HG03439 (cell line): ENCODE measurements around the gene LRIG2.
"Not testable (repeated sequence)": the region's sequence is repeated elsewhere in the genome, so short reads cannot be mapped to it uniquely, and the experiment has no call there.

Source experiments
- ATAC-seq: cut with Tn5 transposase; IDR thresholded peaks from one replicate; pipeline ENCODE4 v1.9.1; 2021; ENCODE audit warnings: mild to moderate bottlenecking, moderate library complexity; ENCODE audit not compliant: unreplicated experiment

LRIG2 gene

DNA sequence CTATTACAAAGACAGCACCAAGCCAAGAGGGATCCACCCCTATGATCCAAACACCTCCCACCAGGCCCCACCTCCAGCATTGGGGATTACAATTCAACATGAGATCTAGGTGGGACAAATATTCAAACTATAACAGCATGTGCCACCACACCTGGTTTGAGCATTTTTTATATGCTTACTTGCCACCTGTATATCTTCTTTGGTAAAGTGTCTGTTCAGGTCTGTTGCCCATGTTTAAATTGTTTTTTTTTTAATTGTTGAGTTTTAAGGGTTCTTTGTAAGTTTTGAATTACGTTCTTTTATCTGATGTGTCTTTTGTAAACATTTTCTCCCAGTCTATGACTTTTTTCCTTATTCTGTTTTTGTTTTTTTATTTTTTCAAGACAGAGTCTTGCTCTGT, 83.4 kb downstream of the LRIG2 start:
- no peak for ATAC-seq

DNA sequence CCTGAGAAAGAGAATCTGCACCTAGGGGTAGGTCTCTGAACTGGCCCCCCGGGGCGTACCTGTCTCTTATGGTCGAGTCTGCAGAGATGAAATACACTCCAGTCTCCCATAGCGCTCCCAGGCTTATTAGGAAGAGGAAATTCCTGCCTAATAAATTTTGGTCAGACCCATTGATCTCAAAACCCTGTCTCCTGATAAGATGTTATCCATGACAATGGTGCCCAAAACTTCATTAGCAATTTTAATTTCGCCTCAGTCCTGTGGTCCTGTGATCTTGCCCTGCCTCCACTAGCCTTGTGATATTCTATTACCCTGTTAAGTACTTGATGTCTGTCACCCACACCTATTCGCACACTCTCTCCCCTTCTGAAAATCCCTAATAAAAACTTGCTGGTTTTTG, 85.7 kb downstream of the LRIG2 start:
- not testable (repeated sequence) for ATAC-seq

DNA sequence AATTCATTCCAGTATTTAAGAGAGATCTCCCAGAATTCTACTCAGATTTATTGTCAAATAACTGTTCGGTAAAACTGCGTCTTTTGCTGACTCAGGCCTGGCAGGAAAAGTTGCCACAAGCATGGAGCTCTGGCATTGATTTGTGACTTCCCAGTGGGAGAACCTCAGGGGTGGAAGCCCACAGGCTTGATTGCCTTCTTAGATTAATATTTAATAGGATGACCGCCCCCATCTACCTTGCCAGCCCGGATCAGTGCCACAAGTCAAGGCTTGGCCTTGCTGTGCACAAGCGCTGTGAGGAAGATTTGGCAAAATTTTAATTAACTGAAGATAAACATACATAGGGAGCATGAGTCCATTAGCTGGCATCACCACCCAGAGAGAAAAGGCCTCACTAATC, 93.5 kb downstream of the LRIG2 start:
- ATAC-seq, result no peak

DNA sequence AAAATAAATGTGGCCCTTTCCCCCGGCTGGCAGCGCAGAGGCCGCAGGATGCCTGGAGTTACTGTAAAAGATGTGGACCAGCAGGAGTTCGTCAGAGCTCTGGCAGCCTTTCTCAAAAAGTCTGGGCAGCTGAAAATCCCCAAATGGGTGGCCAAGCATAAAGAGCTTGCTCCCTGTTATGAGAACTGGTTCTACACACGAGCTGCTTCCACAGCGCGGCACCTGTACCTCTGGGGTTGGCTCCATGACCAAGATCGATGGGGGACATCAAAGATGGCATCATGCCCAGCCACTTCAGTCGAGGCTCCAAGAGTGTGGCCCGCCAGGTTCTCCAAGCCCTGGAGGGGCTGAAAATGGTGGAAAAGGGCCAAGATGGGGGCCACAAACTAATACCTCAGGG, 95.9 kb downstream of the LRIG2 start:
- ATAC-seq, result no peak

DNA sequence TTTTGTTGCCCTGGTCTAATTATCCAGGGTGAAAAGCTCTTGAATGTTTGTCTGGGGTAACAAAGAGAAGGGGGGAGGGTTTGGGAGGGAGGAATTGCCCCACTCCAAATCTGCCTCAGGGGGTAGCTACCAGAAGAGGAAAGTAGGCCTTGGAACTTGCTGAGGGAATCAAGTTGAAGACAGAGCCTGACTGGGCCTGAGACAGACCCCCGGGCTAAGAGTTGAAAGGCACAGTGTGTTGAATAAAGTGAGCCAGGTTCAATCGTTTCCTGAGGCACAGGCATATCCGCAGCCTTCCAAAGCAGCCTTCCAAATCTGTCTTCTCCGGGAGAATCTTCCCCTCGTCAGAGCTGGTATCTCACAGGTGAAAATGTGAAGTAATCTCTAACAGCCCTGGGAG, 96.6 kb downstream of the LRIG2 start:
- ATAC-seq, result no peak

DNA sequence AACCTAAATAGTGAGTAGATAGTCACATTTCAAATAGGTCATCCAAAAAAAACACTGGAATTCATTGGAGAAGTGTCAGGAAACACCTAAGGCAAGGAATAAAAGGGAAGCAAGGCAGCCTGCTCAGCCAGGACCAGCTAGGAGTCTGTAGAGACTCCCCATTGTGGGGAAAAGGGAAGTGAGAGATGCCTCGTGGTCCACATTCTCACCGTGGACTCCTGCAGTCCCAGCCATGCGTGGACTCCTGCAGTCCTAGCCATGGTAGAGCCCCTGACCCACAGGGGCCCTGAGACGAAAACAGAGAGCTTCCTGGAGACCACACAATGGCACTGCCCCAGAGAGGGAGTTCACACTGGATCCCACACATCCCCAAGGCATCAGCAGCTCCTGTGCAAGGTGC, 97.5 kb downstream of the LRIG2 start:
- no peak for ATAC-seq

DNA sequence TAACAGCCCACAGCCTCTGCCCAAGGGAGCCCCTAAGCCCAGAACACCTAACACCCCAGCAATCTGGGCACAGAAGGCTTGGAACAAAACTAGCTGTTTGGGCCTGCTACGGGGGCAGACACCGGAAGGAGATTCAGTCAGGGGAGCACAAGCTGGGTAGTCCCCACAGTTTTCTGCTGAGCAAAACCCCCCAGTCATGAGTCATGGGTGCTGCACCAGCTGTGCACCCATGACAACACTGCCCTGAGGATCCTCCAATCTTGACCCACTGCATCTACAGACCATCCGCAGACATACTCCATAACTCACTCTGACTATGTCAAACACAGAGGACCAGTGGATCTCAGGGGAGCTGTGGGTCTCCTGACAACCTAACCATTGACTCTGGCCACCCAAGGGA, 105.1 kb downstream of the LRIG2 start:
- ATAC-seq, result peak; percentile 67

DNA sequence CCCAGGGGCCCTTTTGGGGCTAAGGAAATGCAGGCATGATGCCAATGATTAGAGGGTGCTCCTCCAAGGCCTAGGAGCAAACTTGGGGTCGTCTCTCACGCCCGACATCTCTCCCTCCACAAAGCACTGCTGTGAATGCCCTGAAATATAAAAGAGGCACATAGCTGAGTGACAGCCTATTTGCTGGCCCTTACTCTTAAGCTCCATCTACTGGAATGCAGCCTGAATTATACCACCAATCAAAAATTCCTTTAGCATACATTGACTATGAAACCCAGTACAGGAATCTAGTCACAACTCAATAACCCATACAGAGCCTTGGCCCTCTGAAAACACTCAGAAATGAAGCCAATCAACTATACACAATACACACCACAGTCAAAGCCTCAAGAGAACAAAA, 105.5 kb downstream of the LRIG2 start:
- ATAC-seq, result no peak
